ENCODE results near the gene ARID1B. TPM values are rescaled to one million over a fixed set of nuclear protein-coding genes. Genes with fewer than 3 reads are reported as not detected.
A peak's percentile ranks its signal among the peaks of the same experiment; 100 is the strongest.

Gene ARID1B
- polyA plus RNA-seq, 1 experiment, result 17.0 TPM

DNA sequence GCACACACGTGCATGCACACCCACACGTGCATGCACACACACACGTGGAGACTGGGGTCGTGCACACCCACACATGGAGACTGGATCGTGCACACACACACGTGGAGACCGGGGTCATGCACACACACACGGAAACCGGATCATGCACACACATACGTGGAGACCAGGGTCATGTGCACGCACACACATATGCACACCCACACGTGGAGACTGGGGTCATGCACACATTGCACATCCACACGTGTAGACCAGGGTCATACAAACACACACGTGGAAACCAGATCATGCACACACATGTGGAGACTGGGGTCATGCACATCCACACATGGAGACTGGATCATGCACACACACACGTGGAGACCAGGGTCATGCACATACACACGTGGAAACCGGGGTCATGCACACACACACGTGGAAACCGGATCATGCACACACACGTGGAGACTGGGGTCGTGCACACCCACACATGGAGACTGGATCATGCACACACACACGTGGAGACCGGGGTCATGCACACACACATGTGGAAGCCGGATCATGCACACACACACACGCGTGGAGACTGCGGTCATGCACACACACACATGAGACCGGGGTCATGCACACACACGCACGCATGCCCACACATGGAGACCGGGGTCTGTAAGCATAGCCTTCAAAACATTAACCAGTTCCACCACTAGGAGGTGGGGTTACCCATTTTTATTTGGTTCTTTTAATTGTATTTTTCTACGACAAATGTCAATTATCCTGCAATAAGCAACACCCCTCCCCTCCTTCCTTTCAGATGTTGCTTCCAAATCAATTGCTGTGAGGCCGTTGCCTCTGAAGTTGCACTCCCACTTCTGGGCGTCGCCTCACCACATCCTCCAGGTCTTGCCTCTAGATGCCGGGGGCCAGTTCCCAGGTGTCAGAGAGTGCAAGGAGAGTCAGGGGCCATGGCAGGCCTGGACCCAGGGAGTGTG, 450.3 kb downstream of the ARID1B start:
- CTCF ChIA-PET, result interaction anchor here (0.6 kb wide), 1 partner anchor 103 kb away, joined by 3 read pairs; no protein-coding TSS in a partner anchor
- no peak for DNase-seq (ENCODE audit: low read depth)
- POLR2A ChIA-PET, result no interaction called here
- no peak overlapping the region for H3K4me3 ChIP-seq (ENCODE audit: low read depth, low read length)
- no peaks in the 10 kb centered on the region; the same call in 1 of the 2 replicates for H3K27me3 ChIP-seq (ENCODE audit: control insufficient read depth, insufficient read depth, low read length)
- TF ChIP-seq, protein P1, sequence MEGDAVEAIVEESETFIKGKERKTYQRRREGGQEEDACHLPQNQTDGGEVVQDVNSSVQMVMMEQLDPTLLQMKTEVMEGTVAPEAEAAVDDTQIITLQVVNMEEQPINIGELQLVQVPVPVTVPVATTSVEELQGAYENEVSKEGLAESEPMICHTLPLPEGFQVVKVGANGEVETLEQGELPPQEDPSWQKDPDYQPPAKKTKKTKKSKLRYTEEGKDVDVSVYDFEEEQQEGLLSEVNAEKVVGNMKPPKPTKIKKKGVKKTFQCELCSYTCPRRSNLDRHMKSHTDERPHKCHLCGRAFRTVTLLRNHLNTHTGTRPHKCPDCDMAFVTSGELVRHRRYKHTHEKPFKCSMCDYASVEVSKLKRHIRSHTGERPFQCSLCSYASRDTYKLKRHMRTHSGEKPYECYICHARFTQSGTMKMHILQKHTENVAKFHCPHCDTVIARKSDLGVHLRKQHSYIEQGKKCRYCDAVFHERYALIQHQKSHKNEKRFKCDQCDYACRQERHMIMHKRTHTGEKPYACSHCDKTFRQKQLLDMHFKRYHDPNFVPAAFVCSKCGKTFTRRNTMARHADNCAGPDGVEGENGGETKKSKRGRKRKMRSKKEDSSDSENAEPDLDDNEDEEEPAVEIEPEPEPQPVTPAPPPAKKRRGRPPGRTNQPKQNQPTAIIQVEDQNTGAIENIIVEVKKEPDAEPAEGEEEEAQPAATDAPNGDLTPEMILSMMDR (IDR thresholded peaks at IDR 0.05; ENCODE audit: insufficient read depth, low read depth, low read length), result 0 out of 2 replicates have a peak, but pooled peaks have one; percentile 28
- no peaks in the 10 kb centered on the region for H3K36me3 ChIP-seq (ENCODE audit: control insufficient read depth, insufficient read depth, low read length)

DNA sequence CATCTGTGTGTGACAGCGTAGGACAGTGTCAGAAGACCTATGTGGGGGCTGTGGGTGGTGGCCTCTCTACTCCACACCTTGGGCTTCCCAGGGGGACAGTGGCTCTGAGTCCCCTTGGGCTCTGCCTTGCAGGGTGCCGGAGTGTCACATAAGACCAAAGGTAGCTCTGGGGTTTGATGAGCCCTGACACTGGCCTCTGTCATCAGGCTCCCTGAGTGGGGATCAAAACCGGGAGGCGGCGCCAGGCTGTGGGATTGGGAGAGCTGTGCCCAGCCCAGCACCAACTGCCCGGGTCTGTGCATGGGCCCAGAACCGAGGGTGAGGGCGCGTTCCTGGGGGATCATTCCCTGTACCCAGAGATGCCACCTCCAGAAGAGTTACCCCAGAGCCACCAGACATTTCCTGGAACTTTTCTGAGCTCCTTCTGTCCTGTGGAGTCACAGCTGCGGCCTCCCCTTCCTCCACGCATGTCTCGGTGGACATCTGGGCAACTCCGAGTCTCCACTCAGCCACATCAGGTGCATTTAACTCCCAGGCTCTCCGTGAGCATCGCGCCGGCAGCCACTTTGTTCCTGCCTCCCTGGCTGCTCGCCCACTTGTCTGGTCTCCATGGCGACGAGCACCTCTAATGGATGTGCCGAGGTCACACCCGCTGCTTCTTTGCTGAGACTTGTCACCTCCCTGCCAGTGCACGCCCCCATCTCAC, 451.4 kb downstream of the ARID1B start:
- Histone ChIP-seq H3K36me3 (ENCODE audit: control insufficient read depth, insufficient read depth, low read length) (no peaks in the 10 kb centered on the region), H3K4me3 (ENCODE audit: low read depth, low read length) (no peak overlapping the region), H3K27me3 (ENCODE audit: control insufficient read depth, insufficient read depth, low read length) (no peaks in the 10 kb centered on the region; the same call in 1 of the 2 replicates)
- CTCF ChIA-PET, result interaction anchor here (1.0 kb wide), 1 partner anchor 48 kb away, joined by 4 read pairs; no protein-coding TSS in a partner anchor
- TF ChIP-seq, protein P1 (IDR thresholded peaks at IDR 0.05; ENCODE audit: insufficient read depth, low read depth, low read length), result no peak
- no peak for DNase-seq (ENCODE audit: low read depth)
- POLR2A ChIA-PET, result no interaction called here

DNA sequence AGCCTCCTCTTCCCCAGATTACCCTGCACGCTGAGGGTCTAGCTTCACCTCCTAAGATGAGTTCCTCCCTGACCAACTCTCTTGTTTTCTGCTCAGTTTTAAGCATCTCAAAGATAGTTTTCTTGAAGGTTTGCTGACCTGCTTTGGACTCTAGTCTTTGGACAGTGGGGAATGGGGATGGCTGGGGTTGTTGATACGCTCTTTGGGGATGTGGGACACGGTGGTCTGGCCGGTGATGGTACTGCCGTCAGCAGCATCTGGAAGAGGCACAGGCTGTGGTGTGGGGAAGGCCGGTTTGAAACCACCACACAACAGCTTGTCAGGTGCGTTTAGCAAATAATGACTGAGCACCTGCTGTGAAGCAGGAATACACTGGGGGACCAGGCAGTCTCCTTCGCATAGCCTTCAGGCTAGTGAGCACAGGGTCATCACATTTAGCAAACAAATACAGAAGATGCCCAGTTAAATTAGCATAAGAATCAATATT, 452.0 kb downstream of the ARID1B start:
- no peaks in the 10 kb centered on the region for H3K36me3 ChIP-seq (ENCODE audit: control insufficient read depth, insufficient read depth, low read length)
- CTCF ChIA-PET, result interaction anchor here (1.0 kb wide), 1 partner anchor 47 kb away, joined by 4 read pairs; no protein-coding TSS in a partner anchor
- DNase-seq (ENCODE audit: low read depth), result no peak
- H3K4me3 ChIP-seq (ENCODE audit: low read depth, low read length), result no peak overlapping the region
- H3K27me3 ChIP-seq (ENCODE audit: control insufficient read depth, insufficient read depth, low read length), result no peaks in the 10 kb centered on the region; the same call in 1 of the 2 replicates
- TF ChIP-seq, protein P1 (IDR thresholded peaks at IDR 0.05; ENCODE audit: insufficient read depth, low read depth, low read length), result no peak
- POLR2A ChIA-PET, result no interaction called here

DNA sequence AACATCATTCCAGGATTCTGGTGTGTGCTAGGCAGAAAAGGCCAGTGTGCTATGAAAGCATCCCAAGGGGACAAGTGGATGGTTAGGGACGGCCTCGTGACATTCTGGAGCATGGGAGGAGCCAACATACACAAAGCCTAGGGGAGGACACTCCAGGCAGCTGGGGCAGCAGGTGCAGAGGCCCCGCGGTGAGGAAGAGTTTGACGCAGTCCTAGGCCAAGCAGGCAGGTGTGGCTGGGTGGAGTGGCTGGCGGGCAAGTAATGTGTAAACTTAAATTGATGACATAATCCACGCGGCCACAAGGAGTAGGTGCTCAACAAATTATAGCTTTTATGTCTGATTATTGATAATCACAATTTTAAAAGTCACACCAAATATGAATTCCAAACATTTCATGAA, 452.5 kb downstream of the ARID1B start:
- ChIA-PET POLR2A (no interaction called here), CTCF (interaction anchor here (1.0 kb wide), 1 partner anchor 46 kb away, joined by 4 read pairs; no protein-coding TSS in a partner anchor)
- Histone ChIP-seq H3K36me3 (ENCODE audit: control insufficient read depth, insufficient read depth, low read length) (no peaks in the 10 kb centered on the region), H3K27me3 (ENCODE audit: control insufficient read depth, insufficient read depth, low read length) (no peaks in the 10 kb centered on the region; the same call in 1 of the 2 replicates), H3K4me3 (ENCODE audit: low read depth, low read length) (no peak overlapping the region)
- TF ChIP-seq, protein P1 (IDR thresholded peaks at IDR 0.05; ENCODE audit: insufficient read depth, low read depth, low read length), result no peak
- no peak for DNase-seq (ENCODE audit: low read depth)

Measured in BJ (cell line).